ENCODE data around the gene TNS2.

TNS2 gene

DNA sequence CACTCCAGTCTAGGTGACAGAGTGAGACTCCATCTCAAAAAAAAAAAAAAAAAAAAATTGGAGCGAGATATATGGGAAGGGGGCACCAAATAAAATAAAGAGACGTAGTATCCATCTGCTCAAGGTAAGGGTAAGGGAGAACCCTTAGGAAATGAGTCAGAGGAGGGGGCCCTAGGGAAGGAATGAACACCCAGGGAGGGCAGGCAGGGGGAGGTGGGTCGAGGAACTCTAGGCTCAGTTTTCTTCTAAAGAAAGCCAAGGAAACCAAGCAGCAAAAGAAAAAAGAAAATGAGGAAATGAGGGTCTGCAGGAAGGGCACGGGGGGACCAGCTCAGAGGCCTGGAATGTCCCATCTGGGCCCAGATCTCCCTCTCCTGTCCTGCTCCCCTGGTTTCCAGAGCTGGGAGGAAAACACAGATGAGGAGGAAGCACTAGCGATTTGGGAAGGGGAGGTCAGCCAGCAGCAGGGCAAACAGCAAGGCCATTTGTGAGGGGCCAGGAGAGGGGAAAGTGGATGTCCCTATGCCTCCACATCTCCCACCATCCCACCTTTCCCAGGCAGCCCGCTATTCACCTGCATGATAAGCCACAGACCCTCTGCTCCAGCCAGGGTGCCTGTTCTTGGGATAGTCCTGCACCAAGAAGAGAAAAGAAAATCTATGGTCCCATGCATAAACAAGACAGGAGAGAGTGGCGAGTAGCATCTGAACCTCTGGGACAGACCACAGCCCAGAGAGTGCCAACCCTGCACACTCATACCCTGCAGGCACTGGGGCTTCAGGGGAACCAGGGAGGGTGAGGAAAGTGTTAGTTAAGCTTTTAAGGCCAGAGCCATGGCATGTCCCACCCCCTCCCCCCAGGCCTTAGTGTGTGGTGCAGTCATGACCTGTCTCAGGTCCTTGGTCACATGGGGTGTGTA lies 17.5 kb downstream of the TNS2 start:
- H3K27me3 ChIP-seq (ENCODE audit: insufficient read depth, low read length): no peaks in the 10 kb centered on the region
- H3K27ac ChIP-seq (ENCODE audit: low read depth, low read length, poor library complexity, severe bottlenecking): no peak overlapping the region
- no peak overlapping the region for H3K4me2 ChIP-seq (ENCODE audit: low read length)
- TF ChIP-seq EZH2 (IDR thresholded peaks at IDR 0.05; ENCODE audit: borderline replicate concordance, low read length): no peak
- TF ChIP-seq, protein P1, sequence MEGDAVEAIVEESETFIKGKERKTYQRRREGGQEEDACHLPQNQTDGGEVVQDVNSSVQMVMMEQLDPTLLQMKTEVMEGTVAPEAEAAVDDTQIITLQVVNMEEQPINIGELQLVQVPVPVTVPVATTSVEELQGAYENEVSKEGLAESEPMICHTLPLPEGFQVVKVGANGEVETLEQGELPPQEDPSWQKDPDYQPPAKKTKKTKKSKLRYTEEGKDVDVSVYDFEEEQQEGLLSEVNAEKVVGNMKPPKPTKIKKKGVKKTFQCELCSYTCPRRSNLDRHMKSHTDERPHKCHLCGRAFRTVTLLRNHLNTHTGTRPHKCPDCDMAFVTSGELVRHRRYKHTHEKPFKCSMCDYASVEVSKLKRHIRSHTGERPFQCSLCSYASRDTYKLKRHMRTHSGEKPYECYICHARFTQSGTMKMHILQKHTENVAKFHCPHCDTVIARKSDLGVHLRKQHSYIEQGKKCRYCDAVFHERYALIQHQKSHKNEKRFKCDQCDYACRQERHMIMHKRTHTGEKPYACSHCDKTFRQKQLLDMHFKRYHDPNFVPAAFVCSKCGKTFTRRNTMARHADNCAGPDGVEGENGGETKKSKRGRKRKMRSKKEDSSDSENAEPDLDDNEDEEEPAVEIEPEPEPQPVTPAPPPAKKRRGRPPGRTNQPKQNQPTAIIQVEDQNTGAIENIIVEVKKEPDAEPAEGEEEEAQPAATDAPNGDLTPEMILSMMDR (IDR thresholded peaks at IDR 0.05; ENCODE audit: low read length): no peak
- H3F3A ChIP-seq (ENCODE audit: insufficient read depth, low read length): no peaks in the 10 kb centered on the region
- H4K20me1 ChIP-seq (ENCODE audit: insufficient read depth, low read length): no peaks in the 10 kb centered on the region
- H3K36me3 ChIP-seq (ENCODE audit: insufficient read depth, low read length): peaks cover 26% of the 10 kb centered on the region
- H3K9me2 ChIP-seq (ENCODE audit: low read depth, low read length): no peaks in the 10 kb centered on the region
- no peak overlapping the region for H2AFZ ChIP-seq (ENCODE audit: low read length)
- H3K4me3 ChIP-seq (ENCODE audit: low read depth, low read length, poor library complexity, severe bottlenecking): no peak overlapping the region
- no peaks in the 10 kb centered on the region for H3K4me1 ChIP-seq (ENCODE audit: insufficient read depth, low read length, severe bottlenecking)
- H3K9me3 ChIP-seq (ENCODE audit: low read length): no peaks in the 10 kb centered on the region
- no peak overlapping the region for H3K9ac ChIP-seq (ENCODE audit: low read length)
- H3K79me2 ChIP-seq (ENCODE audit: insufficient read depth, low read length): no peaks in the 10 kb centered on the region

DNA sequence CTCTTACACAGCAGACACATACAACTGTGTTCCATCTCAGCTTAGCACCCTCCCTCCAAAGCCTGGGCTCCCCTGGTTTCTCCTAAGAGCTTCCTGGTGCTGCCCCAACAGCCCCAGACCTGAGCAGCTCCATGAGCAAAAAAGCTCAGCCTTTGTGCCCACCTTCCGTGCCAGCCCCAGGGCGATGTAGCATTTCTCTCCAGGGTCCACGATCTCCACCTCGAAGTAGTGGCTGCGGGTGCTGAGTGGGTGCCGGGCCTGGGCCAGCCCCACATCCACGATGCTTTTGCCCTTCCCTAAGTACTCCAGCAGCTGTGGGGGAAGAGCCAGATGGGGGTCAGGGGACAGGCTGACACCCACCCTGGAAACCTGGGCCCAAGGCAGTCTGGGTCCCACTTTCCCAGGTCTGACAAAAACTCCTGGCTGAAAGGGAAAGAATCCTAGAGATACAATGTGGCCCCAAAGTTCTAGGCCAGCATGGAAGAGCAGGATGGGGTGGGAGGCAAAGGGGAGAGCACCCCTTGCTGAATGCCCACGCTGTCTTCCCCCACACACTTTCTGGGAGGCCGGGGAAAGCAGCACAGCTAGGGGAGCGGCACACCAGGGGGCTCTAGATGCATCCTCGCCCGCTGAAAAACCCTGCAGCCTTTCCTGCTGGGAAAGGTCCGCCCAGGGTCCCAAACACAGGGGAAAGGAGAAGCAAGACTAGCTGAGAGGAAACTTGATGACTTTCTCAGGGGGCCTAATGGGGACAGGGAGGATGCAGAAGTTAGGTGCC lies 18.3 kb downstream of the TNS2 start:
- Histone ChIP-seq H3K27ac (ENCODE audit: low read depth, low read length, poor library complexity, severe bottlenecking) (no peak overlapping the region), H3K9me2 (ENCODE audit: low read depth, low read length) (no peaks in the 10 kb centered on the region), H3K79me2 (ENCODE audit: insufficient read depth, low read length) (no peaks in the 10 kb centered on the region), H2AFZ (ENCODE audit: low read length) (no peak overlapping the region), H3K4me2 (ENCODE audit: low read length) (no peak overlapping the region), H3K9me3 (ENCODE audit: low read length) (no peaks in the 10 kb centered on the region), H3K4me3 (ENCODE audit: low read depth, low read length, poor library complexity, severe bottlenecking) (no peak overlapping the region), H3F3A (ENCODE audit: insufficient read depth, low read length) (no peaks in the 10 kb centered on the region), H3K4me1 (ENCODE audit: insufficient read depth, low read length, severe bottlenecking) (peaks cover 5% of the 10 kb centered on the region), H3K27me3 (ENCODE audit: insufficient read depth, low read length) (no peaks in the 10 kb centered on the region), H3K36me3 (ENCODE audit: insufficient read depth, low read length) (peaks cover 26% of the 10 kb centered on the region), H3K9ac (ENCODE audit: low read length) (no peak overlapping the region), H4K20me1 (ENCODE audit: insufficient read depth, low read length) (no peaks in the 10 kb centered on the region)
- TF ChIP-seq EZH2 (IDR thresholded peaks at IDR 0.05; ENCODE audit: borderline replicate concordance, low read length): no peak

DNA sequence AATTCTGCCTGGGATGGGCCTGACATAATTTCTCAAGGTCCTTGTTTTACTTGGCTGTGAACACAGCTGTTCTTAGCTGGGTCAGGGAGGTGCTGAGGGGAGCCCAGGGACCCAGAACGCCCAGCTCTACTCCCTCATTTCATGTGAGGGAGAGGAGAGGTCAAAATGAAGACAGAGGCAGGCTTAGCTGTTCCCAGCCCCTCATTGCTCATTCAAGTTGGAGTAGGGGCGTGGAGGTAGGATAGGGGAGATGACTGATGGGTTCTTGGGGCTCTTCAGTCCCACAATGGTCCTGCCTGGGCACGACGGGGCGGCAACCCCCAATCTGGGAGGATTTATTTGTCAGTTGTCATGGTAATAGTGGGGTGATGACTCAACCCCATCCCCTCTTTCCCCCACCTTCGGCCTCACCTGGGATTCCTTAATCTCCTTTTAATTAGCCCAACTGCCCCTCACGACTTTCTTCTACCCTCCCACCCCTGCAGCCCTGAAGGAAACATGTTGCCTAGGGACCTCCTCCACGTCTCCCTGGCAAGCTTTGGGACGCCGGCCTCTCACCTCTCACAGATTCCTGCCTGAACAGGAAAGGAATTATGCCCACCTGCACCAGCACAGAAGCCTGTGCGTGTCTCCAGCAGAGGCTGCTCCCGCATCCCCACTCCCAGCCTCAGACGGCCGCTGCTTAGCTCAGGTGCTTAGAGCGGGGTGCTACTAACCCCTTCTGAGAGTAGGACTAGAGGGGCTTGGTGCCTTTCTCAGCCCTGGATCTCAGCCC lies 19.1 kb downstream of the TNS2 start:
- Histone ChIP-seq H3K4me2 (ENCODE audit: low read length) (no peak overlapping the region), H3F3A (ENCODE audit: insufficient read depth, low read length) (no peaks in the 10 kb centered on the region), H3K27ac (ENCODE audit: low read depth, low read length, poor library complexity, severe bottlenecking) (no peak overlapping the region), H3K27me3 (ENCODE audit: insufficient read depth, low read length) (no peaks in the 10 kb centered on the region), H2AFZ (ENCODE audit: low read length) (no peak overlapping the region), H3K36me3 (ENCODE audit: insufficient read depth, low read length) (peaks cover 23% of the 10 kb centered on the region), H3K9me2 (ENCODE audit: low read depth, low read length) (no peaks in the 10 kb centered on the region), H4K20me1 (ENCODE audit: insufficient read depth, low read length) (no peaks in the 10 kb centered on the region), H3K9me3 (ENCODE audit: low read length) (no peaks in the 10 kb centered on the region), H3K4me1 (ENCODE audit: insufficient read depth, low read length, severe bottlenecking) (peaks cover 5% of the 10 kb centered on the region), H3K4me3 (ENCODE audit: low read depth, low read length, poor library complexity, severe bottlenecking) (no peak overlapping the region), H3K9ac (ENCODE audit: low read length) (no peak overlapping the region), H3K79me2 (ENCODE audit: insufficient read depth, low read length) (no peaks in the 10 kb centered on the region)
- TF ChIP-seq, protein P1 (IDR thresholded peaks at IDR 0.05; ENCODE audit: low read length): no peak
- no peak for TF ChIP-seq EZH2 (IDR thresholded peaks at IDR 0.05; ENCODE audit: borderline replicate concordance, low read length)
